ENCODE measurements around the gene PTPRR.

PTPRR gene

GRCh38 chr12:70645494-70646317, 274.8 kb downstream of the PTPRR start:
- DNase-seq (ENCODE audit: low read depth in 2 of 2): no peak

- DNase-seq (ENCODE audit: low read depth in 2 of 2): no peak
These were observed 275.7 kb downstream of the PTPRR start for GRCh38 chr12:70644861-70645260.

GRCh38 chr12:70643939-70644338, 276.6 kb downstream of the PTPRR start:
- DNase-seq (ENCODE audit: low read depth in 2 of 2): no peak

GRCh38 chr12:70641691-70642090, 278.8 kb downstream of the PTPRR start:
- DNase-seq (ENCODE audit: low read depth in 2 of 2): no peak

GRCh38 chr12:70640901-70641300, 279.6 kb downstream of the PTPRR start:
- DNase-seq (ENCODE audit: low read depth in 2 of 2): no peak

- DNase-seq (ENCODE audit: low read depth in 2 of 2): no peak
These were observed 281.0 kb downstream of the PTPRR start for GRCh38 chr12:70639535-70639934.

GRCh38 chr12:70638639-70639360, 281.7 kb downstream of the PTPRR start:
- no peak for DNase-seq (ENCODE audit: low read depth in 2 of 2)

- DNase-seq (ENCODE audit: low read depth in 2 of 2): no peak
These were observed 283.0 kb downstream of the PTPRR start, which contains the start of gene PTPRB for GRCh38 chr12:70637303-70638085. Gene PTPRB (minus strand): TSS chr12:70637429. CDS start chr12:70637395, 34 bp downstream.

- no peak for DNase-seq (ENCODE audit: low read depth in 2 of 2)
These were observed 284.8 kb downstream of the PTPRR start for GRCh38 chr12:70635755-70636154.

- no peak for DNase-seq (ENCODE audit: low read depth in 2 of 2)
These were observed 291.6 kb downstream of the PTPRR start for GRCh38 chr12:70628701-70629480.

GRCh38 chr12:70627677-70628076, 292.9 kb downstream of the PTPRR start:
- DNase-seq (ENCODE audit: low read depth in 2 of 2): no peak

GRCh38 chr12:70626180-70626579, 294.4 kb downstream of the PTPRR start:
- DNase-seq (ENCODE audit: low read depth in 2 of 2): no peak

- DNase-seq (ENCODE audit: low read depth in 2 of 2): no peak
These were observed 300.9 kb downstream of the PTPRR start for GRCh38 chr12:70619471-70620152.

GRCh38 chr12:70618371-70618770, 302.2 kb downstream of the PTPRR start:
- no peak for DNase-seq (ENCODE audit: low read depth in 2 of 2)

GRCh38 chr12:70617450-70617849, 303.1 kb downstream of the PTPRR start:
- no peak for DNase-seq (ENCODE audit: low read depth in 2 of 2)

GRCh38 chr12:70615174-70615866, 305.2 kb downstream of the PTPRR start:
- DNase-seq (ENCODE audit: low read depth in 2 of 2): no peak

- DNase-seq (ENCODE audit: low read depth in 2 of 2): no peak
These were observed 310.6 kb downstream of the PTPRR start for GRCh38 chr12:70609739-70610491.

GRCh38 chr12:70609203-70609602, 311.3 kb downstream of the PTPRR start:
- DNase-seq (ENCODE audit: low read depth in 2 of 2): no peak

- DNase-seq (ENCODE audit: low read depth in 2 of 2): no peak
These were observed 312.4 kb downstream of the PTPRR start for GRCh38 chr12:70608184-70608583.

Data from activated CD4-positive, alpha-beta T cell treated with anti-CD3 and anti-CD28 coated beads for 24 hours (primary cell).